NCI-H146 treated with DMSO at 0.1 percent for 48 hours (cell line): ENCODE data around the gene CD6.

Experiments
- DNase-seq: peaks from one replicate; lab custom pipeline; 2025; ENCODE audit not compliant: unreplicated experiment; lab: John Stamatoyannopoulos, UW

The CD6 gene

DNA sequence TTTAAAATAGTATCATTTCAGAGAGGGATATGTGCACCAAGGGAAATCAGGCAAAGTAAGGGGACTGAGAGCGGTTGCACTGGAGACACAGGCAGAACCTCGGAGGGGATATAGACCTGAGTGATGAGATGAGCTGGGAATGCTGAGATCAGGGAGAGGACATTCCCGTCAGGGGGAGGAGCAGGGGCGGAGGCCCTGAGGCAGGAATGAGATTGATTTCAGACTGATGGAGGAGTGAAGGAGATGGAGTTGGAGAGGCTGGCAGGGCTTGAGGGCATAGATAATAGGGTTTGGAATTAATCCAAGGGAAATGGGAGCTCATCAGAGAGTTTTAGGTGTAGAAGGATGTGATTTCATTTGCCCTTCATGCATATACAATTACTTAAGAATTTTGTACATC lies 13.2 kb downstream of the CD6 start:
- no peak for DNase-seq

DNA sequence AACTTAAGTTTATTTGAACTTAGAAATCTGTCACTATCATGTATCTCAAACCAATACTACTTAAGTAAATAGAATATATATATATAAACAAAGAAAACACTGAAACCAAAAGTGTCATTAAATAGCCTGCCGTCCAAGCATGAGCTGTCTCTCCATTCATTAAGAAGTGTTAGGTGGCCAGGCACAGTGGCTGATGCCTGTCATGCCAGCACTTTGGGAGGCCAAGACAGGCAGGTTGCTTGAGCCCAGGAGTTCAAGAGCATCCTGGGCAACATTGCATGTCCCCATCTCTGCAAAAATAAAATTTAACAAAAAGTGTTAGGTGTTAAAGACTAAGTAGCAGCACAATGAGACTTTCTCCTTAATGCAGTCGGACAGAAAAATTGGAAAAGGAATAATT lies 14.0 kb downstream of the CD6 start:
- DNase-seq = no peak

DNA sequence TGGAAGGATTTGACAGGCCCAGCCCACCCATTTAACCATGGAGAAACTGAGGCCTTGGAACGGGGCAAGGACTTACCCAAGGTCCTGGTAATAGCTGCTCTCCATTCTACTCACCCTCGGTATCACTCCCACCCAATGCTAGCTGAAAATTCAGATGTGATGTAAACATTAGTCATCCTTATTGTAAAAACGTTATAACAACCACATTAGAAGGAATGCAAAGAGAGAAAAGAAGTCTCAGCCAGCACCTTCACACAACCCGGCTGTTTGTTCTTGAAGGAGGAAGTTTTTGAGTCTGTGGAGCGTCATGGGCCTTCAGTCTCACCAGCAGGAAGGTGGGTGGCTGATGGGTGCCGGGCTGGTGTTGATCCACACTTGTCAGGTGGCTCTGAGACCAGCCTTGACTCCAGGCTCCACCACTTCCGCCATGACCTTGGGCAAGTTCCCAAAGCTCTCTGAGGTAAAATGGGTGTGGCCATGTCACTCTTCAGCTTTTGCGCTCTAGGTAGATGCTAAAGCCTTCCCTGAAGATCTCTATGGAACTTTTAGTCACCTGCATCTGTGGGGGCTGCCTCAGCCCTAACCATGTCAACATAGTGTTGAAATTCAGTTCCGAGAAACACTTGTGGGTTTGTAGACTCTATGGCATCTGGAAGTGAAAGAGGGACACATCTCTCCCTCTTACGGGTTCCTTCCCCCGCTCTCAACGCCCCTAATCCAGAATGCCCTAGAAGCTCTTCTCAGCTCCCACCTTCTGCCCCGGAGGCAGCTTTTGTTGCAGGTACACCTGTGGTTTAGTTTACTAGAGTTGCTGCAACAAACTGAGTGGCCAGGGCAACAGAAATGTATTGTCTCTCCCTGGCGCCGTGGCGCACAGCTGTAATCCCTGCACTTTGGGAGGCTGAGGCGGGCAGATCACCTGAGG lies 14.8 kb downstream of the CD6 start:
- DNase-seq = no peak

DNA sequence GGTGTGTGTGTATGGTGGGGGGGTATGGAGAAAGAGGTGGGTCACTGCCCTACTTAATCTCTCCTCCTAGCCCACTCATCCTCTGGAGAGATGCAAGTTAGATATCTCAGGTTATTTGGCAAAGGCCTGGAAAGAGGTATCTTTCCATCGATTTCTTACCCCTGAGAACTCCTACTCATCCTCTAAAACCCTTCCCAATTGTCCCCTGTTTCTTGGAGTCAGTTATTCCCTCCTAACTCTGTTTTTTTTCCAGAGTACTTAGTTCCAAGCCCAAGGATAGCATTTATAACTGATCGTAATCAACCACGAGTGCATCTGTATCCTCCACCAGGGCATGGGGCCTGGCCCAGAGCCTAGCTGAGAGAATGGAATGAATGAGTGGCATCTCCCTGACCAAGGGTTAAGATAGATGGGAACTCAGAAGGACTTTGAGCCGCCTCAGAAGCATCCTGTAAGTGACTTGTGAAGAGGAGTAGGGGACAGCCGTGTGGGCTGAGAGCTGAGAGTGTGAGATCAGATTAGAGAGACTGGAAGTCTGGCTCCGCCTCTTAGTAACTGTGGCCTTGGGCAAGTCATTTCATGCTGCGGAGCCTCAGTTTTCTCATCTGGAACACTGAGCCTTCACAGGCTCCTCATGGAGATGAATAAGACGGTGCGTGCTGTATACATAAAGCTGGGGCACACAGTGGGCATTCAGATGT lies 16.2 kb downstream of the CD6 start:
- no peak for DNase-seq

DNA sequence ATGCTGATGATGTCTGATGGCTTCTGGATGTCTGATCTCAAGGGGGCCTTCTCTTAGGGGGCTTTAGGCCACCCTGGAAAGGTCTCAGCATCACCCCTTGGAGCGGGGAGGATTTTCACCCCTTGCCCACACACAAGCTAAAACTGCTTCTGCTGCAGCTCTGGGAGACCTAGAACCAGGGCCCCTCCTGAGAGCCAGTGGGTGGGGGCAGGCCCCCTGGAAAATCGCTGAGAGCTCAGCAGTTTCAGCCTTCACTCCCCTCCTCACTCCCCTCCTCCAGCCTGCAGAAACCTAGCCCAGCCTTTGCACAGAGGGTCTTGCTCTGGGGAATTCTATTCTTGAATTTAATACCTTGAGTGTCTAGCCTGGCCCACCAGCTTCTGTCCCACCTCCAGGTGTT lies 17.2 kb downstream of the CD6 start:
- DNase-seq = no peak

DNA sequence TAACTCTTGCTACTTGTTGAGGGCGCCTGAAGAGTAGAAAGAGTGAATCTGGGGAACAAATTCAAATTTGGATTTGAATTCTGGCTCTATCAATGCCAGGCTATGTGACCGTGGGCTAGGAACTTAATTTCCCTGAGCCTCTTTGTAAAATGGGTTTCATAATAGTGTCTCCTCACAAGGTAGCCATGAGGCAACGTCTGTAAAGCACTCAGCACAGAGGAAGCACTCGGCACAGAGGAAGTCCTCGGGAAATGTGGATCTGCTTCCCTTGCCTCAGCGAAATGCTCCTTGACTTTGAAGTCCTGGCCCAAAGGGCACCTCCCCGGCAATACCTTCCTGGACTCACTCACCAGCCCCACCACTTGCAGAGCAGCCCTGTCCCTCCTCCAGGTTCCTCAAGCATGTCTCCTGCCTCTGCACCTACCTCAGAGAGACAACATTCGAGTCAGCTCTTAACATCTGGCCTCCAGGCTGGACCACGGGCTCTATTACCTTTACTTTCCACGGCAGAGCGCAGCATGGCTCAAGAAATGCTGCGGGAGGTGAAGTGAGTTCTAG lies 17.7 kb downstream of the CD6 start:
- DNase-seq = no peak

DNA sequence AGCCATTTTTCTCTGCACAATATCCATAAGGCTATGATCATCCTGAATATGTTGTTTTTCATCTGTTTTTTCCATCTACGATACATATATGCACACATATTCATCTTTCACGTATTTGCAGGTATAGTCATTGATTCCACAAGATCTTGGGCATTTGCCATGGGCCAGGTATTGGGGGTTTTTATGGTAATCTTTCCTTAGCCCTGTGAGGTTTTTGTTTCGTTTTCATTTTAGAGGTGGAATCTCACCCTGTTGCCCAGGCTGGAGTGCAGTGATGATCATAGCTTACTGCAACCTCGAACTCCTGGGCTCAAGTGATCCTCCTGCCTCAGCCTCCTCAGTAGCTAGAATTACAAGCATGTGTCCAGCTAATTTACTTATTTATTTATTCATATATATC lies 20.0 kb downstream of the CD6 start:
- DNase-seq = no peak

DNA sequence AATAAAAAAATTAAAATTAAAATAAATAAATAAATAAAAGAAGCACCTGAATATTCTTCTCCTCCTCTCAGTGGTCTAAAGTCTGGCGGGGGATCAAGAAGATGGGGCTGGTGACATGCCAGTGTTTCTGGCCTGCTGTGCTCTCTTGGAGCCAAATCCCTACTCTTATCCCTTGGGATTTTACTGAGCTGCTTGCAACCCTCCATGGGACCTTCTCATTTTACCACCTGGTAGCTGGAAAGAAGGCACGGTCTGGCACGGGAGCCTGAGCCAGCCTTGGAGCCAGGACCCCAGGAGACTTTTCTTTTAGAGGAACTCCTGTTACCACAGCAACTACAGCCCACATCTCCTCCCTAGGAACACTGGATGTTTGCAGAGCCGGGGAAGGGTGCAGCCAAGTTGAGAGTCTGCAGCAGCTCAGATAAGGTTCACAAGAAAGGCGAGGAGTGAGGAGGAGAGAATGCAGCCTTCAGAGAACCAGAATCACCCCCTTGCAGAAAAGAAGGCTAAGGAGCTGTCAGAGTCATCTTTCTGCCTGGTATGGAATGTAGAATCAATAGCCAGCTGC lies 21.4 kb downstream of the CD6 start:
- DNase-seq = no peak

DNA sequence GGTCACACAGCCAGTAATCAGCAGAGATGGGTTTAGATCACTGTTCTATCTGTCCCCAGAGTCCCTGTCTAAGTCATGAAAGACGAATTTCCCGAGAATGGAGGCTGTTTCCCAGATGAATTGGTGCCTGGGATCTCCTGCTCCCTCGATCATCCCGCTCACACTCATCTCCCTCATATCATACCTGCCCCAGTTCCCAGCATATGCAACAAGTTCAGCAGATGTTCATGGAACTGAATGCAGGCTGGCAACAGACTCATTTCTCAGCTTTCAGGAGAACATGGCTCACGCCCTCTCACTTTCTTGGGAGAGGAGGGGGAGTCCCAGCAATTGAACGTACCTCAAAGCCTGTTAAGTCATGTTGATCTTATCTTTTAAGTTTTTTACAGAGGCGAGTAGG lies 22.1 kb downstream of the CD6 start:
- DNase-seq = no peak

DNA sequence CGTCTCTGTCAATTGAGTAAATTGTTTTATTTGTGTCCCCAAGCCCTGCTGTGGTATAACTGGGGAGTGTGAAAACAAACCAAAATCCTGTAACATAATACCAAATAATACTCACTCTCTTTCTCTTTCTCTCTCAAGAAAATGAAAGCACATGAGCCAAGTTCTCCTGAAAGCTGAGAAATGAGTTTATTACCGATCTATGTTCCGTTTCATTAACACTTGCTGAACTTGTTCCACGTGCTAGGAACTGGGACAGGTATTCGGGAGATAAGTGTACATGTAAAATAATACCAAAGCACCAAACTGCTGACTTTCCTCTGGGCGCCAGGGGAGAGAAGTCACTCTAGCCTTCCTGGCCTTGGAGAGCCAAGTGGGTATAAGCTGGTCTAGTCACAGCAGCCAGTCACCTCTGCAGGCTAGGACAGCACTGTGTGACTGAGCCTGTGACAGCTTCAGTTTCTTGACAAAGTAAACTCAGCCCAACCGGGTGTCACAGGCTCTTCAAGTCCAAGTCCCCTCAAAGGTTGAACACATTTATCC lies 23.1 kb downstream of the CD6 start:
- DNase-seq = no peak

DNA sequence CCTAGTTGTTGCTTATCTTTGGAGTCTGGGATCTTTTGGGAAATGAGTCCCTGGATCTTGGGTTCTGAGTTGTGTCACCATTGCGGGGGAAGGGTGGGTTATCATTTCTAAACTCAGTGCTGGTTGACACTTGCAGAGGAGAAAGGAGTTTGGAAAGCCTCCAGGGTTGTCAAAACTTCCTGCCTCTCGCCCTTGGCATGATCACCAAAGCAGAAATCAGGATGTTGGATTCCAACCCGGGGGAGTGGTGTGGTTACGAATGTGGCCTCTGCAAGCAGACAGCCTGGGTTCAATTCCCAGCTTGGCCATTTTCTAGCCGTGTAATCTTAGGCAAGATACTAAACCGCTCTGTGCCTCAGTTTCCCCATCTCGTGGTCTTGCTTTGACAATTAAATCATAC lies 24.3 kb downstream of the CD6 start:
- no peak for DNase-seq

DNA sequence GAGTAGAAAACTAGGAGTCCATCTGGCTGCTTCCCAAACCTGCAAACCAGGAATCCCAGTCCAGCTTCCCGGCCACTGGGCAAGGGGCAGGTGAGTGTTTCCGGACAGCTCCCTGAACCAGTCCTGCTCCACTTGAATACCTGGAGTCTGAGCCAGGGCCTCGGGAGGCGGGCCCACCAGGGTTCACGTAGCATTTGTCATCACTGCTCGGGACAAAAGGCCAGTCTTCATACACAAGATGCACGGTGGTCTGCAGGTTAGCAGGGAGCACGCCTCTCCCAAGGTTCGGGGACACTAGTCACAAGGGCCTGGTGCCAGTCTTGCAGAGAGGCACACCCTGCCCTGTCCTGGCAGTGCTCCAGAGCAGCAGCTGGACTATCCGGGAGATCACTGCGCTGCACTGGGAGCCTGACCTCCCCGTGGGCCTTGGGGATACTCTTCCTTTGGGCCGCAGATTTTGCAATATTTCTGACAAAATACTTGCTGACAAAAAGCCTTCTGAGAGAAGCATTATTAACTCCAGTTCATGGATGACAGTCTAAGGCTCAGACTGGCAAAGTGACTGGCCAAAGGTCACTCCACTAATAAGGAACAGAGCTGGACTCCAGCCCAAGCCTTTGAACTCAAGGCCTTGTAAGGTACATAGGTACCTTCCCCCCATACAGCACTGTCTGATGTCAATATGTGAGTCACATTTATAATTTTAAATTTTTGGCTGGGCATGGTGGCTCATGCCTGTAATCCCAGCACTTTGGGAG lies 25.1 kb downstream of the CD6 start:
- DNase-seq = no peak

DNA sequence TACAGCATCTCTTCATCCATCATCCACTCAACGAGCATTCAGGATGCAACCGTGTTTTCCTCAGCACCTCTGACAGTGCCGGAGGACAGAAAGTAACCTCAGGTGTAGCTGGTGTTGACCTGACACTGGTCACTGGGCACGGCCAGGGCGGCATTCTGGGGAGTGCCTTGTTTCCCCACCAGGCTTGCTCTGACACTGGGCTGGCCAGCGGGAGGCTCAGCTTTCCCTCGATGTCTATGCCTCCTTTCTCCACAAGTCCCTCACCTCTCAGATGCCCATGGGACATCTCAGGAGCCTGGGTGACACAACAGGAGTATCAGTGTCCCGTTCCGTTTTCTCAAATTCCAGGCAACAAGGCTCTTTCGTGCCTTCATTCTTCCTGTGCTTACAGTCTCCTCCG lies 28.9 kb downstream of the CD6 start:
- DNase-seq = no peak

DNA sequence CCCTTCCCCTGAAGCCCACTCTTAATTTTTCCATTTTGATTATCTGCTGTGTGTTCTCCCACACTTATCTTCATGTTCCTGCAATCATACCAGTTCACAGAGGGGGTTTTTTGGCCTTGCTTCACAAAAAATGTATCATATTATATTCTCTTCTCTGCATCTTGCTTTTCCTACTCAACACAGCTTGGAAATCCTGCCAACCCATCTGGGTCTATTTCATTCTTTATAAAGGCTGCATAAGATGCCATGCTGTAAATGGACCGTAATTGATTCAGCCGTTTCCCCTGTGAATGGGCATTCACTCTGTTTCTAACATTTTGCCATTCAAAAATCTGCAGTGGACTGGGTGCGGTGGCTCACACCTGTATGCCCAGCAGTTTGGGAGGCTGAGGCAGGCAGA lies 30.5 kb downstream of the CD6 start:
- no peak for DNase-seq

DNA sequence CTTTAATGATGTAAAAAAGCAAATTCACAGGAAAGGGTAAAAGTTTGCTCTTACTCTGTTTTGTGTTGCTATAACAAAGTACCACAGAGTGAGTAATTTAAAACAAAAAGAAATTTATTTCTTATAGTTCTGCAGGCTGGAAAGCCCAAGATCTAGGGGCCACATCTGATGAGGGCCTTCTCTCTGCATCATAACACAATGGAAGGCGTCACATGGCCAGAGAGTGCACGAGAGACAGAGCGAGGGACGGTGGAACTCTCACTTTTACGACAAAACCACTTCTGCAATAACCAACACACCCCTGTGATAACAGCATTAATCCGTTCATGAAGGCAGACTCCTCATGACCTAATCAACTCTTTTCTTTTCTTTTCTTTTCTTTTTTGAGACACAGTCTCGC lies 31.1 kb downstream of the CD6 start:
- no peak for DNase-seq

DNA sequence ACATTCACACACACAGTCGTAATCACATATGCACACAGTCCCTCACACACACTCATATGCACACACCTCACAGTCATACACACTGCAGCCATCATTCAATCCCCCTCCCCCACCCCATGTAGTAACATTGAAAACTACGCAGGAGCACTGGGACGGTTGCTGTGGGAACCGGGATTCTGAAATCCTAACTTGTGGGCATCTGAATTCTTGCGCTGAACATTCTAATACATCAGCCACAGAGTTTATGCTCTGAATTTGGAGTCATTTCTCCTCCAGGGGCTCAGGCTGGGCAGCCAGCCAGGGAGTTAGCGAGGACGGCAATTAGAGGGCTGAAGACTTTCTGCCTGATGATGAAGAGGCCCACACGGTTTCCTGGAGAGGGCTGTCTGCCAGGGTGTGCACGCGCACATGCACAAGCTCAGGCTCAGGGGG lies 32.7 kb downstream of the CD6 start:
- DNase-seq = no peak

DNA sequence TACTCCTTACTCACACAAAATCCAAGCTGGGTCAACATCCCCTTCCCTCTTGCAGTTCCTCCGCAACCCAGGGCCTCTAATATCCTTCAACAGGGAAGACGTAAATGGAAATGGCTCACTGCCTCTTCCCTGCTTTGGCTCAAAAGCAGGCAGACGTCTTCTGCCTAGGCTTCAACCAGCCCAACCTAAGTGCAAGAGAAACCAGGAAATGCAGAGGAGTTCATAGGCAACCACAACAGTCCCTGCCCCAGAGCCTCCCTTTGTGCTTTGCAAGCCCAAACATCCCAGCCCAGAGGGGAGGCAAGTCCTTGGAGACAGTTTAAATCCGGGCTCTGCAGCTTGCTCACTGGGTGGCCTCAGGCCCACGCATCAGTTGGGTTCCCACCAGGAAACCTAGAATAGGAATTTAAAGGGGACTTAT lies 33.3 kb downstream of the CD6 start:
- no peak for DNase-seq

DNA sequence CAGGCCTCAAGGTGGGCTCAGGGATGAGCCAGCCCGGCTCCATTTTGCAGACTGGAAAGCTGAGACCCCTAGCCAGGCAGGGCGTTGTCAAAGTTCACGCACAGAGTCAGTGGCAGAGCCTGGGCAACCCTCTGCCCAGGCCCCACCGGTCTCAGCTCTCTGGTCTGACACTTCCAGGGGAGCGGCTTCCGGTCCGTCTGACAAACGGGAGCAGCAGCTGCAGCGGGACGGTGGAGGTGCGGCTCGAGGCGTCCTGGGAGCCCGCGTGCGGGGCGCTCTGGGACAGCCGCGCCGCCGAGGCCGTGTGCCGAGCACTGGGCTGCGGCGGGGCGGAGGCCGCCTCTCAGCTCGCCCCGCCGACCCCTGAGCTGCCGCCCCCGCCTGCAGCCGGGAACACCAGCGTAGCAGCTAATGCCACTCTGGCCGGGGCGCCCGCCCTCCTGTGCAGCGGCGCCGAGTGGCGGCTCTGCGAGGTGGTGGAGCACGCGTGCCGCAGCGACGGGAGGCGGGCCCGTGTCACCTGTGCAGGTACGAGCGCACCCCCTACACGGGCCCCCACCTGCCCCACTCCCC lies 36.0 kb downstream of the CD6 start:
- no peak for DNase-seq

DNA sequence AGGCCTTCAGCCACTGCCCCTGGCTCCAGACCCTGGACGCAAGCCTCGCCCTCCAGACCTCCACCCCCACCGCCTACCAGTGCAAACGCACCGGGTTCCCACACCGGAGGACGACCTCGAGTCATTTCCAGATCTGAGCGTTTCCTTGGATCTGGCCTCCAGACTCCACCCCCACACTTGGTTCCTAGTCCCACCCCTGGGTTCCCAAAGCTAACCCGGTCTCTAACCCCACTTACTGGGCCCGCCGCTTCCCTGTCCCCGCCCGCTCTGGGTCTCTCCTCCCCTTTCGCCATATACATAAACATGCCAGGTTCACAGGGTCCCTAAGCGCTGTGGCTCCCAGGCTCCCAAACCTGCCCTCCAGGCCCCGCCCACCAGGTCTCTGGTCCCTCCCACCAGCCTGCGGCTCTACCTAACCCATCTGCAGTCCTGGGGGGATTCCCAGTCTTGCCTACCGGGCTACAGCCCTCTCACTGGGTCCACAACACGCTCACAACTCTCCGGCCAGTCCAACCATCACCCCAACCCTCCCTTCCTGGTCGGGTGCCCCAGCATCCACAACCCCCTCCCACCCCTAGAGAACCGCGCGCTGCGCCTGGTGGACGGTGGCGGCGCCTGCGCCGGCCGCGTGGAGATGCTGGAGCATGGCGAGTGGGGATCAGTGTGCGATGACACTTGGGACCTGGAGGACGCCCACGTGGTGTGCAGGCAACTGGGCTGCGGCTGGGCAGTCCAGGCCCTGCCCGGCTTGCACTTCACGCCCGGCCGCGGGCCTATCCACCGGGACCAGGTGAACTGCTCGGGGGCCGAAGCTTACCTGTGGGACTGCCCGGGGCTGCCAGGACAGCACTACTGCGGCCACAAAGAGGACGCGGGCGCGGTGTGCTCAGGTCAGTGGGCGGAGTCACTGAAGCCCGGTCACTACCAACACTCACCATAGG lies 36.7 kb downstream of the CD6 start:
- no peak for DNase-seq
